NOMO-1 treated with dmso at 0.1 percent for 144 hours (cell line): Measurements from ENCODE around the gene MTMR3.

Experiments
- DNase-seq: peaks from one replicate; lab custom pipeline; 2025; ENCODE audit not compliant: unreplicated experiment; lab: John Stamatoyannopoulos, UW

Gene MTMR3

DNA sequence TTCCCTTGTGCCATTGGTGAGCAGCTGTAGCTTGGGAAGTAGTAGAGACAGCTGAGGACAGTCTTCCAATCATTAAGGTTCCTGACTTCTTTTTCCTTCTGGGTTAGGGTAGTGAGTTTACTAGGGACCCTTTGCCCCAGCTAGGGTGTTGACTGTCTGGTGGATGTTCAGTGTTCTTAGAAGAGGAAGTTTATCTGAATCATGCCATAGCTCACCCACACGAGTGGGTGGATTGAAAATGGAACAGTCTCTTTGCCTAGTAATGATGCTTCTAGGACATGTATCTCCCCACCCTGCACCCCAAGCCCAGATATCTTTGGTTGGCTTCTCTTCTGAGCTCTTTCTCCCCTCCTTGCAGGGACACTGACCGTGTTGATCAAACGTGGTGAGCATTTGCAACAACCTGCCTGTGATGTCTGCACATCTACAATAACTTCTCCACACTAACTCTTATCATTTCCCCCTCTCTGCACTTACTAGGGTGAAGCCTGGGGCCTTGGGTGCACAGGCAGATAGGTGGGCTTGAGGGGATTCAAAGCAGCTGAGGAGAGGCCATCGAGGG, 140.2 kb downstream of the MTMR3 start:
- DNase-seq = no peak

DNA sequence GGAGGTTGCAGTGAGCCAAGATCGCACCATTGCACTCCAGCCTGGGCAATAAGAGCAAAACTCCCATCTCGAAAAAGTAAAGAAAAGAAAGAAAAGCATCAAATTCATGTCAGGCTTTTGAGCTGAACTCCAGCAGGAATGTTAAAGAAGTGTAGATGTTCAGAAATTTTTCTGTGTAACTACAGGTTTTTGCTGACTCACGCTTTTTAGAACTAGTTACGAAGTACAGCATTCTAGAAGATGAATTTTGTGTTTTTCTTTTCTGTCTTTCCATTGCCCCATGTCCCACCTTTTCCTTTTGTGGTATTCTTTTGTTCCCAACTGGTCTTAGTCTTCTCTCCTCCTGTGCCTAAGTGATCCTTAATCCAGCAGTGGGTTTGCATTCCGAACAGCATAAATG, 141.3 kb downstream of the MTMR3 start:
- no peak for DNase-seq

DNA sequence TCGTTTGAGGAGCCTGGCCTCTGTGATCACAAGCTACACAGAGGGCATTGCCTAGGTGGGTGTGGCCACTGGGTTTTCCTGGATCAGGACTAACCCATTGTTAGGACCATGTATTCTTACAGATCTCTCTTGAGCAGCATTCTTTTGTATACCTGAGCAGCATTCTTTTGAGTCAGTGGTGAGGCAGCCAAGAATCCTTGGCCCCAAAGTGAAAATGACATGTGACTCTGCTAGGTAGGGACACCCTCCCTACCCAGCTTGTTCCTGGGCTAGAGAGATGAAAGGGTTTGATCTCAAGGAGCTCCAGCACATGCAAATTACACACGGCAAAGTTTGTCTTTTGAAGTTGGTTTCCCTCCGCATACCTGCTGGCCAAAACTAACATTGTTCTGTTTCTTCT, 142.2 kb downstream of the MTMR3 start:
- DNase-seq = no peak

DNA sequence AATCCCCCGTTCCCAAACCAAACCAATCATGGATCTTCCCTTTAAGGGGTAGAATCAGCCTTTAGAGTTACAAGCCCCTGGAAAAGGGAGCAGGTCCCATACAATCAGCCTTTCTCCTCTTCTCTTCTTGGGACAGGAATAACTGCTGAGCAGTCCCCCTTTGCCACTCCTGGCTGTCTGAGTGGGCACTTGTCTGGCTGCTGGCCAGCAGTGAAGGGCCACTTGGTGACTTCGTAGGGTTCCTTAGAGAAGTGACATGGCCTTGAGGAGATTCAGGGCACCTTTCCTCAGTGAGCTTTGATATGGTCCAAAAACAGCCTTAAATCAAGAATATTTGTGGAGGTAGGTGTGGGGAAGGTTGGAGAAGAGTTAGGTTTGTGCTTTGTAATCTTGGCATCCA, 143.8 kb downstream of the MTMR3 start:
- DNase-seq = no peak

DNA sequence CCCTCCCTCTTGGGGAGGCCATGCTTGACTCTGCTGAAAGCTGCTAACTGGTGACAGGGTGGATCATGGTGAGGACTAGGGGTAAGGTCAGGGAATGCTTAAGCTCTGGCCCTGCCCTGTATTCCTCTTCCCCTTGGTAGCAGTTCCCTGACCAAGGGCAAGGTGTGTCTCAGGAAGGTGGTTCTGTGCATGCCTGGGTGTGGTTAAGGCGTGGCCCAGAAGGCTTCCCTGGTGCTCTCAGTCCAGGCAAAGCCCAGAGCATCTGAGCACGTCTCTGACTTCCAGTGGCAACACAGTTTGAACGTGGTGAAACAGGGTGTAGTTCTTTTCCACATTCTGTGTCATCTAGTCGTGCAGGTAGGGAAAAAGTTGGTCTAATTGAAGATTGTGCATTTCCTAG, 144.2 kb downstream of the MTMR3 start:
- DNase-seq = no peak

DNA sequence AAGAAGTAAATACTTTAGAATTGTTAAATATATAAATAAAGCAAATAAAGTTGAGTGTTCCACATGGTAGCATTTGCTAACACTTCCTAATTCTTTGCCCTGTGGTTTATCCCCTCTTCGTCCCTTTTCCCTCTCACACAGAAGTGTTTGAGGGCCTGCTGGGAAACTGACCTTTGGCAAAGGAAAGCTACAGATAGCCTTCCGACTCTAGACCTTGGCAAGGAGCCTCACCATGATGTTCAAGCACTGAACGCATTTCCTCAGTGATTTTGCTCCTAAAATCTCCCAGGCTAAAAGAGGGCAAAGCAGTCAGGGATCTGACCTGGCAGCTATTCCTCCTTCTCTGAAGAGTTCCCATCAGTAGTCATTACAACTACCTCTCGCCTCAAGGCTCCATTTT, 144.8 kb downstream of the MTMR3 start:
- no peak for DNase-seq

DNA sequence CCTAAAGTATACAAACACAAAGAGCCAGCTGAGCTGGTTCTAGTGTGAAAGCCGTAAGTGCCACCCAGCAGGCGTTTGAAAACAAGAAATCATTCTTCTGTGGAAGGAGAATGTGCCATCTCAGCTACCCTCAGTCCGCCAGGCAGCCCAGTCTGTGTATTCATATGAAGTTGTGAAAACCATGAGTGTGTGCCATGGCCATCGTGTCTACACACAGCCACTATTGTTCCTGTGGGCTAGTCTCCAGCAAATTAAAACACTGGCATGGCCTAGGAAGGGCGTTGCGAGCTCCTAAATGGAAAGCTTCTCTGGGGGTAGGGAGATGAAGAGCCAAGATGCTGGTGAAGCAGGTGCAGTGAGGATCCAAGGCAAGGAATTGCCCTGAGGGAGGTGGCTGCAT, 145.8 kb downstream of the MTMR3 start:
- DNase-seq = no peak

DNA sequence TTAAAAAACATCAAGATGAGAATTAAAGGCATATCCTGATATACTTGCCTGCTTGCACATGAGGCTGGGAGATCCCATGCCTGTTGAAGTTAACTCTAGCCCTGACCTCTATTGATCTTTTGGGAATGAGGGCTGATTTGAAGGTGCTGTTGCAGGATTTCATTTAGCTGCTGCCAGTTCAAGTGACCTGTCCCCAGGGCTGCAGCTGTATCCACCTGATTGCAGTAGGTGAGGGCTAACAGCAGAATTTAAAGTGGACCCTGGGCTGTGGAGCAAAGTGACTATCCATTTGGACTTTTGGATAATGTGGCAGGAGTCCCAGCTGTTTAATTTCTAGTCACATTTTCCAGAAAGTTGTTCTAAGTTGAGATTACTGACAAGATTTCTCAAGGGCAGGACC, 146.5 kb downstream of the MTMR3 start:
- no peak for DNase-seq

DNA sequence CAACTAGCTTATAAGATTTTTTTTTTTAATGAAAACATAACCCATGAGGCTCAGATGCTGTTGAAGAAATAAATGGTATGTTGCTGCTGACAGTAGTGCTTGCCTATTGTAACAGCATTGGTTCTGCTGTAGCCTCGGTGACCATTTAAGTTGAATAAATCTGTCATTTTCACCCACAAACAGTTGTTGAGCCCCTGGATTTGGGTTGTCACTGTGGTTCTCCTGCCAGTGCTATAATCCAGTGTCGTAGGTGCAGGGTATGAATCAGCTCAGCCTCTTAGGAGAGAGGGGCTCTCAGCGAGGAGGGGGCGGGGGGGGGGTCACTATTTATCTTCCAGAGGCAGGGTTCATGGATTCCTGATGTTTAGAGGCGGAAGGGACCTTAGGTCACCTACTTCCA, 147.4 kb downstream of the MTMR3 start:
- DNase-seq = no peak

DNA sequence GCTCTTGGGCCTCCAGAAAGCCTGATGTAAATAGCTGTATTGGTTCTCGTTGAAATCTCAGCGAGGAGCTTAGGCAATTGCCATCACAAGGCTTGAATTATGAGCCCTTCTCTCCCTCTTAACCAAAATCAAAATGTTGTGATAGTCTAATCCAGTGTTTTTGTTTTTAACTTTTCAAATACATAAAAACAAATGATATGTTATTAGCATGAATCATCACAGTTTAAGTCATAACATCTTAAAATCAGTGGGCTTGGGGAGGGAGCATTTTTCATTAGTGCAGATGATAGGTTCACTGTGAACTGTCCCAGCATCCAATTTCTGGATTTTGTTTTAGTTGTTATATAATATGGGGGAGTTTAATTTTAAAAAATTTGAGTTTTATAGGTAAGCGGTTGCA, 148.4 kb downstream of the MTMR3 start:
- DNase-seq = no peak

DNA sequence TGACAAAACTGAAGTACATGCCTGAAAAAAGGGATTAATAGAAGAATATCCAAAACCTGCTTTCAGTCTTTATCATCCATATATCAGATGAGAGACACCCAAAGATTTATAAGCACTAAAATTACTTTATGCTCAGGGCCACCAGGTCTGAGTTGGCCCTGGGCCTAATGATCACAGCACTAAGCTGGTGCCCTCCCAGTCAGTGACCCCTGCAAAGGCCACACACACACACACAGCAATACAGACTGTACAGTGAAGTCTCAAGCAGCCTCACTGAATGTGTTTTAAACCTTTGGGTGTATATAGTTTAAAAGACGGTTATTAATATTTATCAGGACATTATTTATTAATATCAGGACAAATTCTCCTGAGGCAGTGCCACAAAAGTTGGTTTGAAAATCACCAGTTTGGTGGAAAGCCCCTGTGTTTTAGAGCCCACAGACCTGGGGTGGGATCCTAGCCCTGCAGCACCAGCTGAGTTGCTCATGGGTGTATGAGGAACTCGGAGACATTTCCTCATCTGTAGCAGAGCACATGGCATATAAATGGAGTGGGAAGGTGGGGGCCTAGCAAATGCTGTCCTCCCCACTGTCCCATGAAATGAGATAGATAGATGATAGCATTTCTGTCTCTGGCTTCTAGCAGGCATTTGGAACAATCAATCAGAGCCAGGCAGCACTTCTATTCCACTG, 148.9 kb downstream of the MTMR3 start:
- no peak for DNase-seq

DNA sequence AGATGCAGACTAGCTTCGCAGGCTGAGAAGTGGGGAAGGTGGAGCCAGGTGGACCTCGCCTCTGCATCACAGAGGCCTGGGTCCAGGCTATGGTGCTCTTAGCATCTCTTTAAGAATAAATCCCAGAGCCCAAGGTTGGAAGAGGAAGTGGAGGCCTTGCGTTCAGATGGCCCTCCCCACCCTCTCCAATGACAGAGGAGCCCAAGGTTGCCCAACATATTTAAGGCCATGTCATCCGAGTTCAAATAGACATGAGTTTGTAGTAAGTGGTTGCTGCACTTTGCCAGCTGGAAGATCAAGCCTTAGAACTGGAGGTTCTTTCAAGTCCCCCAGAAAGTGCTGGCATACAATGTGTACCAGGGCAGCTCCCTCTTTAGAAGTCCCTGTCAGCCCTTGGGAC, 150.2 kb downstream of the MTMR3 start:
- DNase-seq = peak; percentile 52

DNA sequence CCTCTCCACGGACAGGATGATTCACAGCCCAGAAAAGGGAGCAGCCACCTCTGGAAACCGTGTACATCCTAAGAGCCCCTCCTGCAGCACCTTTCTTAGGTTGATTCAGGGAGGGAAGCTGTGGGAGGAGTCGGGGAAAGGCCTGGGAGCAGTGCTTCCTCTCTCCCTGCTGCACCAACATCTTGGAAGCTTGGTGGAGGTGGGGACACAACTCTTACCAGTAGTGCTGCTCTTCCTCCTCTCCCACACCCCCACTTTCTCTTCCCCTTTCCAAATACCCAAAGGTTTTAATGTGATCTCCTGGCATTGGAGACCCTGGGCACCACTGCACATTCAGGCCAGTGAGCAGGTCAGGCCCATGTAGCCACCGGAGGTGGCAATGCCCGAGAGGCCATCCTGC, 150.9 kb downstream of the MTMR3 start:
- no peak for DNase-seq

DNA sequence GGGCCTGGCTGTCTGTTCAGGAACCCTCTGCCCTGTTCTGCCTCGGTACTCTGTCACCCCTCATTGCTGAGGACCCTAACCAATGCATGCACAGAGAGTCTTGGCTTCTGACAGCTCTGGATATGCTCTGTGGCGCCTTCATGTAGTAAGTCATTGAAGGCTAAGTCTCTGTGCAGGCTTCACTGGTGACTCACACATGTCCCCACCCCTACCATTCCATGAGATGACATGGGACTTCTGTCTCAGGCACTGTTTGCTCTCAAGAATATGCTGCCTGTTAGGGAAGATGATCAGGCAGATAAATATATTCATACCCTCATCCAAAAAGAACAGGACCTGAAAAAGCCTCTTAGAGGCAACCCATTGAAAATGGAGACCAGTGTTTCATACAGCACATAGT, 153.7 kb downstream of the MTMR3 start:
- DNase-seq = no peak

DNA sequence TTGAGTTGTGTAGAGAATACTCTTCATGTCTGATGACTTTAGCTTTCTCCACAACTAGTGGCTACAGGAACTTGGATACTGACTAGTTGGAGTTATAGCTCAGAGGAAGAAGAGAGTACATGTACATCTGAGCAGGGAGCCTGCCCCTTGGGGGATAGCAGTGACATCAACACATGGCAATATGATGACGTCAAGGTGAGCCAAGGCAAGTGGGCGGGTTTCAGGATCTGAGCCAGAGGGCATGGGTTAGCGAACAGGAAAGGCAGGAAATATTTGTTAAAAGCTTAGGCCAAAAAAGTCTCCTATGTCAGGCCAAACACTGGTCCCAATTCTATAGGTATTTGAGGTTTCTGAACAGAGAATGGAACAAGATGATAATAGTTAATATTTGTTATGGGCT, 155.2 kb downstream of the MTMR3 start:
- no peak for DNase-seq

DNA sequence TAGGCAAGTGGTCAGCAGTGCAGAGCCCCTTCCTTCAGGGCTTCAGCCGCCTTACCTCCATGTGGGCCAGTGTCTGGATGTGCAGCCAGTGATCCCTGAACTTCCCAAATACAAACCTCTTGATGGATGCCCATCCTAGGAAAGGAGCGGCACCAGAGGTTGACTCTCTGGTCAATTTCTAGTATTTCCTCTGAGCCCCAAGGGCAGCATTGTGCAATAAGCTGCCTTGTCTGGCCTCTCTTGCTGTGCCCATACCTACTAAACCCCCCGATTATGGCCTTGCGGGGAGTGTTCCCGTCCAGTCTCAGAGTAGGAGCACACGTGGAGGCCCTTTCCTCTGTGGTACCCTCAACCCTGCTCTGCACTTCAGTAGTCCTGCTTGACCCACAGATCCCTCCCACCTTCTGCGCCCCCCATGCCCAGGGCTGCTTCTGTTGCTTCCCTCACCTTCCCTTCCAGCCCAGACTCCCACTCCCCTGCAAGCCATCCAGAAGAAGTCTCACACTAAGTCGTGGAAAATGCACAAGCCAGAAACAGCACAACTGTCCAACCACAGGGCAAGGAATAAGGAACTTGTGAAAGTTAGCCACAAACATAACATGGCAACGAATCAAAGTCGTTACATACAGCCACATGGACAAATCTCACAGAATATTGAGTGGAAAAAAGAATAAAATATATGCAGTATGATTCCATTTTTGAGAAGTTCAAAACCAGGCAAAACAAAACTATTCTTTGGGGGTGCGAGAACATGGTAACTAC, 157.7 kb downstream of the MTMR3 start:
- no peak for DNase-seq

DNA sequence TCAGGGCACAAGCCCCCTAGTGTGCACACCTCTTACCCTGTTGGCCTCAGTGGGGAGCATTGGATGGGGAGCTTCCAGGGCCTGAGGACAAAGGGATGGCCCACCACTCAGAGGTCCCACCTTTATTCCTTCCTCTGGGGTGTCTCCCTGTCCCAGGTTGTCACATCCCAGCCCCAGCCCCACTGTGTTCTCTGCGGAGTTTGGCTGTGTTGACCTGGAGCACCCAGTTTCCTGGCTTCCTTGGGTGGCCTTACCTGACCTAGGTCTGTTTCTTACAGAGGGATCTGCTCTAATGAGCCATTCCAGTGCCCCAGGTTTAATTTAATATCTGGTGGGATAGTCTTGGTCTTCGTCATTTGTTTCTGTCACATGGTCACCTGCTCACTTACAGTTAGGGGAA, 158.5 kb downstream of the MTMR3 start:
- DNase-seq = no peak

DNA sequence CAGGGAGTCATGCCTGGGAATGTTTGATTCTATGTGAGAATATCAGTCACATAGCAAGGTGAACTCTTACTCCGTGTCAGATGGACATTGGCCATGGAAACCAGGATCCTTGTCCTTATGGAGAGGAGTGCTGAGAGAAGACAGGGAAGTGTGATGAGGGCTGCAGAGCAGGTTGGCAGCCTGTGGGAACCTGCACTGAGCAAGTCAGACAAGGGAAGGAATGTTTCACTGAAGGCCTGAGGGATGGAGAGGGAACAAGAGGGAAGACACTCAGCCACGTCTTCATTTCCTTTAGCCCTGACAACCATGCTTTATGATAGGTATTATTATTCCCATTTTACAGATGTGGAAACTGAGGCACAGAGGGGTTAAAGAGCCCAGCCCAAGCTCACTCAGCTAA, 158.9 kb downstream of the MTMR3 start:
- DNase-seq = no peak

DNA sequence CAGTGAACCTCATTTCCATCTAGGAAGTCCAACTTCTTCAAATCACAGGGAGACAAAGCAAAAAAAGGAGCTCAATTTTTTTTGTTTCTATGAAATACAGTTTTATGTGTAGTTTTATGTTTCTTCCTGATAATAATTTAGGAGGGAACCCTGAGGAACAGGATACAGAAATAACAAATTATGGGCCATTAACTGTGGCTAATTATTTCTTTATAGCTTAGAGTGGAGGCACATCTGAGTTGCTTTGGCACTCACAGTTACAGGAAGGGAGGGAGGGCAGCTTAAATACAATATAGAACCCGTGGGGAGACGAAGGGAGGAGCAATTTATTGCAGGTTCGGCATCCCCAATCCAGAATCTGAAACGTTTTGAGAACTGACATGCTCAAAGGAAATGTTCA, 160.2 kb downstream of the MTMR3 start:
- no peak for DNase-seq

DNA sequence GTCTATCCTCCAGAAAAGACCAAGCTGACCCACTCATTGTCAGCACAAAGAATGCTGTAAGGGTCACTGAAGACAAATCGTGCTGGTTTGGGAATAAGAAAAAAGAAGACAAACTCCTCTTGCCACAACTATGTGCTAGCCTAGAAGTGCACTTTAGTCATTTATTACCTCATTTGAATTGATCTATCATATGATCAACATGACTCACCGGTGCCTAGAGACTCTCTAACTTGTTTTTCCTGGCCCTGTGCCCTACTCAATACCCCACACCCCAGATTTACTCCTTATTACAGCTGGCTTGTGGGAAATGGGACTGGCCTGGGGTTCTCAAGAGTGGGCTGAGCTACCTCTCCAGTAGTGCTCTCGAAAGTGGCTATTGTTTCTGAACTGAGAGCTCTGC, 161.4 kb downstream of the MTMR3 start:
- DNase-seq = no peak

DNA sequence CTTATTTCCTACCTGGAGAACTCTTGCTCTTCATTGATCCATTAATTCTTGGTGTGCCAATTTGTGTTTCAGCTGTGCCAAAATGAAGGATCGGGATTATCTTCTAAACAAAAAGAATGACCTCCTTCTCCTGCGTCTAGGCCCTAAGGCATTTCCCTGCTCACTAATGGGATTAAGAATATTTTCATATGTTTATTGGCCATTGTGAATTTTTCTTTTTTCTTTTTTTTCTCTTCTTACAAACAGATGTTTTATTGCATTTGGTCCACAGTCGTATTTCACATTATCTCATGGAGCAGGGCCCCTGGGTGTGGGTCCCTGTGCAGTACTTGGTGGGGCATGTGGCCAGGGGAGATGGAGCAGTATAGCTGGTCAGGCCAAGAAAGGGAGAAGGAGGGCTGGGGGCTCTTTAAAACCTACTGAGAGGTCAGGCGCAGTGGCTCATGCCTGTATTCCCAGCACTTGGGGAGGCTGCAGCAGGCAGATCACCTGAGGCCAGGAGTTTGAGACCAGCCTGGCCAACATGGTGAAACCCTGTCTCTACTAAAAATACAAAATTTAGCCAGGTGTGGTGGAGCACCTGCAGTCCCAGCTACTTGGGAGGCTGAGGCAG, 162.0 kb downstream of the MTMR3 start:
- no peak for DNase-seq

DNA sequence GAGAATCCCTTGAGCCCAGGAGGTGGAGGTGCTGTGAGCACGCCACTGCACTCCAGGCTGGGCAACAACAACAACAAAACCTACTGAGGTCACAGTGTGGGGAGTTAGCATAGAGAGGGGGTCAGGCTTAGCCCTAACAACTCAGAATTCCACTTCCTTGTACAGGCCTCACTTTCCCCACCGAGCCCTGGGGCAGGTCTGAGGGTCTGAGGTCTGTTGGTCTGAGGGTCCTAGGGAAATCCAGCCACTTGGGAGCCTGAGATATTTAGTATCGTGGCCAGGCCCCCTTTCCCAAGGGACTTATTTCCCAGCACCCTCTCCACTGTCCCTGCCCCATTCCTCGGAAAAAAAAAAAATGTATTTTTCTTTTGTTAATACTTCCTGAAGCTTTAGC, 162.5 kb downstream of the MTMR3 start:
- DNase-seq = no peak
